Measurements from ENCODE around the gene NPPB.

NPPB gene

GRCh38 chr1:11860083-11860482 lies 1.3 kb upstream of the NPPB start:
- no peaks in the 10 kb centered on the region for H3K36me3 ChIP-seq
- DNase-seq = no peak
- no peaks in the 10 kb centered on the region for H3K4me1 ChIP-seq
- H3K4me3 ChIP-seq (ENCODE audit: low read depth, low read length) = no peak overlapping the region
- TF ChIP-seq, protein P1, sequence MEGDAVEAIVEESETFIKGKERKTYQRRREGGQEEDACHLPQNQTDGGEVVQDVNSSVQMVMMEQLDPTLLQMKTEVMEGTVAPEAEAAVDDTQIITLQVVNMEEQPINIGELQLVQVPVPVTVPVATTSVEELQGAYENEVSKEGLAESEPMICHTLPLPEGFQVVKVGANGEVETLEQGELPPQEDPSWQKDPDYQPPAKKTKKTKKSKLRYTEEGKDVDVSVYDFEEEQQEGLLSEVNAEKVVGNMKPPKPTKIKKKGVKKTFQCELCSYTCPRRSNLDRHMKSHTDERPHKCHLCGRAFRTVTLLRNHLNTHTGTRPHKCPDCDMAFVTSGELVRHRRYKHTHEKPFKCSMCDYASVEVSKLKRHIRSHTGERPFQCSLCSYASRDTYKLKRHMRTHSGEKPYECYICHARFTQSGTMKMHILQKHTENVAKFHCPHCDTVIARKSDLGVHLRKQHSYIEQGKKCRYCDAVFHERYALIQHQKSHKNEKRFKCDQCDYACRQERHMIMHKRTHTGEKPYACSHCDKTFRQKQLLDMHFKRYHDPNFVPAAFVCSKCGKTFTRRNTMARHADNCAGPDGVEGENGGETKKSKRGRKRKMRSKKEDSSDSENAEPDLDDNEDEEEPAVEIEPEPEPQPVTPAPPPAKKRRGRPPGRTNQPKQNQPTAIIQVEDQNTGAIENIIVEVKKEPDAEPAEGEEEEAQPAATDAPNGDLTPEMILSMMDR (IDR thresholded peaks at IDR 0.05; ENCODE audit: low read depth, low read length) = no peak
- no peaks in the 10 kb centered on the region for H3K9me3 ChIP-seq
- H3K27me3 ChIP-seq = peaks cover 11% of the 10 kb centered on the region

- no peaks in the 10 kb centered on the region for H3K36me3 ChIP-seq
- H3K27me3 ChIP-seq = peaks cover 11% of the 10 kb centered on the region
- TF ChIP-seq, protein P1 (IDR thresholded peaks at IDR 0.05; ENCODE audit: low read depth, low read length) = no peak
- peak overlapping the region; percentile 38 for H3K4me3 ChIP-seq (ENCODE audit: low read depth, low read length)
- no peaks in the 10 kb centered on the region for H3K4me1 ChIP-seq
- peak; percentile 28 for DNase-seq
- H3K9me3 ChIP-seq = no peaks in the 10 kb centered on the region
These were observed 475 bp upstream of the NPPB start for GRCh38 chr1:11858968-11859871.

DNA sequence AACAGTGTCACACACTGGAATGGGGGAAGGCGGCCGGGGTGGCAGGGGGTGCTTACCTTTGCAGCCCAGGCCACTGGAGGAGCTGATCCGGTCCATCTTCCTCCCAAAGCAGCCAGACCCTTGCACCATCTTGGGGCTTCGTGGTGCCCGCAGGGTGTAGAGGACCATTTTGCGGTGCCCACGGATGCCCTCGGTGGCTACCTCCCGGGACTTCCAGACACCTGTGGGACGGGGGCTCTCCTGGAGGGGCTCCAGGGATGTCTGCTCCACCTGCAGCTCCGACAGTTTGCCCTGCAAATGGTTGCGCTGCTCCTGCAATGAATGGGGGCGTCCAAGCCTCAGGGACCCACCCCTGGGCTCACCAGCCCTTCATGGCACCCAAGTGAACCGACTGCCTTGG lies 587 bp downstream of the NPPB start:
- DNase-seq = no peak
- Histone ChIP-seq H3K4me3 (ENCODE audit: low read depth, low read length) (no peak overlapping the region), H3K4me1 (no peaks in the 10 kb centered on the region), H3K27me3 (peaks cover 11% of the 10 kb centered on the region), H3K36me3 (no peaks in the 10 kb centered on the region), H3K9me3 (no peaks in the 10 kb centered on the region)
- TF ChIP-seq, protein P1 (IDR thresholded peaks at IDR 0.05; ENCODE audit: low read depth, low read length) = no peak

DNA sequence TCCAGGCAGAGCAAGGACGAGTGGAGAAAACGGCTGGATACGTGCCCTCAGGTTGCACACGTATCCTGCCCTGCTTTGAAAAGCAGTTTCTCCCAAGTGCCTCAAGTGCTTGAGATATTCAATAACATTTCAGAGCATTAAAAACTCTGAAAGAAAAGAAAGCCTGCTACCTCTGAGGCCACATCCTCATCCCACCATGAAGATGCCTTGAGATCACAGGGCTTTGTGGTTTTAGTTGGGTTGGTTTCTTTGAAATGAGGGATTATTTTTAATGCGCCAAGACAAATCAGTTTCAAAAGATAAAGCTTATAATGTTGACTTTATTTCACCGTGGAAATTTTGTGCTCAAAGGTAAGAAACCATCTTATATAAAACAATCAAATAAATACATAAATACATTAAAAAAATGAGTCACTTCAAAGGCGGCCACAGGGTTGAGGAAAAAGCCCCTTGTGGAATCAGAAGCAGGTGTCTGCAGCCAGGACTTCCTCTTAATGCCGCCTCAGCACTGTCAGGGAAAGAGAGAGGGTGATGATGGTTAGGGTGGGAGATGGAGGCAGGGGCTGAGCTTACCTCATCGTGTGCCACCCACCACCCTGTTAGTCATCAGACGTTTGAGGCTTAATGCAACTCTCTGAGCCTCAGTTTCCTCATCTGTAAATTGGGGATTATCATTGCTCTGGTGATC lies 1.4 kb downstream of the NPPB start:
- peaks cover 11% of the 10 kb centered on the region for H3K27me3 ChIP-seq
- DNase-seq = no peak
- no peaks in the 10 kb centered on the region for H3K36me3 ChIP-seq
- TF ChIP-seq, protein P1 (IDR thresholded peaks at IDR 0.05; ENCODE audit: low read depth, low read length) = no peak
- H3K9me3 ChIP-seq = no peaks in the 10 kb centered on the region
- no peaks in the 10 kb centered on the region for H3K4me1 ChIP-seq
- no peak overlapping the region for H3K4me3 ChIP-seq (ENCODE audit: low read depth, low read length)

DNA sequence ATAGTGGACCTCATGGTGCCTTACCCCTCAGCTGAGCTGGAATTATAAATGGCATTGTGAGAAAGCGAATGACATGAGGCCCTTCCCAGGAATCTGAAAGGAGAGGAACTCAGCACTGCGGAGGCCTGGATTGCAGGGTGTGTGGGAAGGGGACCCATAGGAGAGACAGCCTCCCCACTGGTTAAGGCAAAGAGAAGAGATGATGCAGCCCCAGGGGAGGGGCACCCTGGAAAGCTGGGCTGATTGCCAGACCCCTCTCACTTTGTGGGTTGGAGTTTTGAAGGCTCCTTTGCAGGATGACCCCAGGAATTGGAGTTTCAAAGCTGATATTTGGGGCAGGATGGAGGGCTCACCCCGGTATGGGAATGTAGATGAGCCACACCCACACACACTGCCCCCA lies 2.0 kb downstream of the NPPB start:
- TF ChIP-seq, protein P1 (IDR thresholded peaks at IDR 0.05; ENCODE audit: low read depth, low read length) = no peak
- DNase-seq = no peak
- Histone ChIP-seq H3K36me3 (no peaks in the 10 kb centered on the region), H3K9me3 (no peaks in the 10 kb centered on the region), H3K27me3 (peaks cover 11% of the 10 kb centered on the region), H3K4me3 (ENCODE audit: low read depth, low read length) (no peak overlapping the region), H3K4me1 (no peaks in the 10 kb centered on the region)

DNA sequence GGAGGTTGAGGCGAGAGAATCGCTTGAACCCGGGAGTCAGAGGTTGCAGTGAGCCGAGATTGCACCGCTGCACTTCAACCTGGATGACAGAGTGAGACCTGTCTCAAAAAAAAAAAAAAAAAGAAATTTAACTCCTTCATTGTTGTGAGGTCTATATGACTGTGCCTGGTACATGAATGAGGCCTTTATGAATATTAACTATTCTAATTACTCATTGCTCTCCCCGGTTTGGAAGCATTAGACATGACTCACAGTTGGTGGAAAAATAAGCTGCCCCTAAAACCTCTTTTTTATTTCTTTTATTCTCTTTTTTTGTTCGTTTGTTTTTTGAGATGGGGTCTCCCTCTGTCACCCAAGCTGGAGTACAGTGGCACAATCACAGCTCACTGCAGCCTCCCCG lies 3.3 kb downstream of the NPPB start:
- no peak for DNase-seq
- Histone ChIP-seq H3K4me1 (no peaks in the 10 kb centered on the region), H3K36me3 (no peaks in the 10 kb centered on the region), H3K27me3 (peaks cover 11% of the 10 kb centered on the region), H3K4me3 (ENCODE audit: low read depth, low read length) (no peak overlapping the region), H3K9me3 (no peaks in the 10 kb centered on the region)
- TF ChIP-seq, protein P1 (IDR thresholded peaks at IDR 0.05; ENCODE audit: low read depth, low read length) = no peak

Data from BE2C (cell line).